Amniotic stem cell (primary cell): ENCODE data around the gene KCNS3.

ENCODE experiments used
- DNase-seq: peaks from one replicate; lab custom pipeline; 2025; lab: John Stamatoyannopoulos, UW

Gene KCNS3

GRCh38 chr2:17879137-17879912 is 858 bp downstream of the KCNS3 start:
- DNase-seq: peak; percentile 25

DNA sequence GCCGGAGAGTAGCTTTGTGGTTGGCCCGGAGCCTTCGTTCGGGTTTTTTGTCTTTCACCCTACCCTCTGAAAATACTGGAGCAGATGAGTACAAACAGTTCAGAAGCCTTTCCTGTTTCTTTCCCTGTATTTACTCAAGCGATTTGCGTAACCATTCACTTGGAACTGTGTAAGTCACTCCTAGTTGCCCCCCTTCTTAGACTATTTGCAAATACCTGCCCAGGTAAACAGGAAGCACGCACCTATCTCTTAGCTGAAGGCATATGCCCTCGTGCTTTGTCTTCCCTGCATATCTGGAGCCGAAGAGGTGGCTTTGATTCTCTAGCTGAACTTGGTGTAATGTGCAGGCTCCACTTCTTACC is 1.4 kb downstream of the KCNS3 start:
- no peak for DNase-seq

- no peak for DNase-seq
These were observed 14.5 kb downstream of the KCNS3 start for GRCh38 chr2:17892770-17893534.

GRCh38 chr2:17894005-17894404 is 15.5 kb downstream of the KCNS3 start:
- DNase-seq: no peak

GRCh38 chr2:17894556-17894955 is 16.1 kb downstream of the KCNS3 start:
- DNase-seq: no peak

DNA sequence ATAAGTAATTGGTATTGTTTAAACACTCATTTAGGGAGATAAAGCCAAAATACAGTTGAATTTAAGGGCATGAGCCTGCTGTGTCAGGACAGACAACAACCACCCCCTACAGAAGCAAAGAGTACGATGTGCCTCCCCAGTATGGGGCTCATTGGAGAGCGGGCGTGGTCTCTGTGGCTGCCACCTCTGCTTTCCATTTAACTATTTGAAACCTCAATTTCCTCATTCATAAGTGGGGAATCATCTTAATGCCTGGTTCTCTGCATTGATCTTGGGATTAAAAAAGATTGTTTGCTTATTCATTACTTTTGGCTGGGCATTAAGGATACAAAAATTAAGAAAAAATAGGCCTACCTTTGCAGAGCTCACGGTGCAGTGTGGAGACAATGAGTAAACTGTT is 21.4 kb downstream of the KCNS3 start:
- DNase-seq: no peak

DNA sequence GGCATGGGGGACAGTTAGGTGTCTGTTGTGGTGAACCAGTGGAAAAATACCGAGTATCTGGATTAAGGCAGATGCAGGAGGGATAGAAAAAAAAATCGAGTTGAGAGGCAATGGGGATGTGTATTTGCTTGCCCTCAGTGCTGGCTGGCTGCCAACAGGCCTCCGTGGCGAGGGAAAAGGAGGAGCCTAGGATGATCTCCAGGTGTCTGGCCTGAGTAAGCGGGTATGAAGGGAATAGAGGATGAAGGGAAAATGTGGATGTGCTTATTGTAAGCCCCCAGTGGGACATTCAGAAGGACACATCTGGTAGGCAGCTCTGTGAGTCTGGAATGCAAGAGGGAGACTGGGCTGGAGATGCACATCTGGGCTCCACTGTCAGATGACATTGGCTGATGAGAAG is 22.8 kb downstream of the KCNS3 start:
- no peak for DNase-seq

GRCh38 chr2:17910980-17911379 is 32.5 kb downstream of the KCNS3 start:
- no peak for DNase-seq

DNA sequence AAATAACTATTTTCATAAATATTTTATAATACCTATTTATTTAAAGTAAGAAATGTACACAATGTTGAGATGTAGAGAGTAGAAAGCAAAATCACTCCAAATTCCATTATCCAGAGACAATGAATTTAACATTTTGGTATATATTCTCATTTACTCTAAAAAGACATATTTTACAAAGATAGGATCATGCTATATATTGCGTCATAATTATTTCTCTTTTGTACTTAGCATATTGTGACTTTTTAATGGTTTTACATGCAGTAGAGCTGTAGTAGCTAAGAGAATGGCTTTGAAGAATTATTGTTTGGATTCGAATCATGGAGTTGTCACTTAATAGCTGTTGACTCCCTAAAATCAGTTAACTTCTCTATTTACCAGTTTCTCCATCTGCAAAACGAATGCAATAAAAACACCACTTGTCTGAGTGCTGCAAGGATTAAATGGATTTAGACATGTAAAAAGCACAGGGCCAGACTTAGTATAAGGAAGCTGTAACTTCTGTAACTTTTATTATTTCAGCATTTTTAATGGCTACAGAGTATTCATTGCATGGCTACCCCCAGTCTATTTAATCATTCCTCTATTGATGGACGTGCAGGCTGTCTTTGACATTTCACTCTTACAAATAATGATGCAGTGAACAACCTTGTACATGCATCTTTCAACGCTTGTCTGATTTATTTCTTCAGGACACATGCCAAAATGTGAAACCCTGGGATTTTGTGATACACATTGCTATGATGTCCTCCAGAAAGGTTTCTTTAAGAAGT is 33.2 kb downstream of the KCNS3 start:
- no peak for DNase-seq

GRCh38 chr2:17912266-17912691 is 33.8 kb downstream of the KCNS3 start:
- no peak for DNase-seq

DNA sequence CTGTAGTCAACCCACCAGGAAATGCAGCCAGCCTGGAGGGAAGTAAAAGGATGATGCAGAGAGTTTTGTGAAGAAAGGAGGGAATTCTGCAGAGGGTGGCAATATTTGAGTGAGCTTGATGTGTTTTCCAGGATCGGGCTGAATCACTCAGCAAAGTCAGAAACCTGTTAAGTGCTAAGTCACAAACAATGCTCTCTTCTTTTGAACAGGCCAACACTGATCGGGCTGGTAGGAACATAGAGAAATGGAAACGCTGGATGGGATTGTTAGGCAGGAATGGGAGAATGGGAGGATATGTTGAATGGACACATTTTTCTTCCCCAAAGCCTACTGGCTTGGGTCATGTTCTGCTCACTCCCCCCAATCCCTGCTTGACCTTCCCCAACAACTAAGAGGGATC is 36.6 kb downstream of the KCNS3 start:
- DNase-seq: no peak

DNA sequence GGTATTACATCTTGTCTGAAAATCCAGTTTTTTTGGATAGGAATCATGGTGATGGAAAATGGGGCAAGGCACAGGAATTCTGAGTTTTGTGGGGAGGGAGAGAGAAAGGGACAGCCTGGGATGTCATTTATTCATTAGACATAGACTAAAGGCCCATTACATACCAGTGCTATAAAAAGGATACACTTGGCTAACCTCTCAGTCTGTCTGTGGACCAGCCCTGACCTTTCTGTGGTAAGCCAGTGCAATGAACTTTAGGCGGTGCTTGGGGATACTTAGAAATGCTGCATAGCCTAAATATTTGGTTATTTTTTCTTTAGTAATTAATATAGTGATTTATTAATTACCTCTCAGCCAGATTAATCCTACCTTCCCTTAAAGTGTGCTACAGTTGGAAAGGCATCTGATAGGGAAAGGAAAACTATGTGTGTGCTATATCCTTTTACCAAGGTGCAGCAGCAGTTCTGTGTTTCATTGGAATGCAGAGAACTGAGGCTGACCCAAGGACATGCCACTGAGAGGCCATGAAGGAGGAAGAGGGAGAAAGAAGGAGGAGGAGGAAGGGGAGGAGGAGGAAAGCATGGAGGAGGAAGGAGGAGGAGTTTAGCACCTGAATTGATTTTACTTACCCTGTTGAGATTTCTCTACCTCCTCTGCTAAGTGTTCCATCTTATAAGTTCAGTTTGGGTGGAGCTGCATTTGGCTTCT is 37.5 kb downstream of the KCNS3 start:
- no peak for DNase-seq

- DNase-seq: no peak
These were observed 38.1 kb downstream of the KCNS3 start for GRCh38 chr2:17916584-17916983.

DNA sequence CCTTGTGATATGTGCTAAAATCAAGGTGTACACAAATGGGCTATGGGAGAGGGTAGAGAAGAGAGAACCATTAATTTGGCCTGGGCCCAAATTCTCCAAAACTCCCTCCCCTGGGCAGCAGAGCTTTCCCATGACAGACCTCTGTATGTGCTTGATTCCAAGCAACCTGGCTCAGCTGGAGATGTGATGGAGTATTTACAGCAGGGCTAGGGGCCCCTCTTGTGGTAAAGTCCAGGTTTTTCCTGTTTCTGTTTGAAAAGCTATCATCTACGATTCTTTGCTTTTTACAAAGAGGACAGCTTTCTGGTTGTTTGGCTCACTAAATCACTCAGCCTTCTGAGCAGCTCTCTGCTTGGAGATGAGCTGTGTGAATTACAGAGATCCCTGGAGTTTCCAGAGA is 40.3 kb downstream of the KCNS3 start:
- DNase-seq: no peak

DNA sequence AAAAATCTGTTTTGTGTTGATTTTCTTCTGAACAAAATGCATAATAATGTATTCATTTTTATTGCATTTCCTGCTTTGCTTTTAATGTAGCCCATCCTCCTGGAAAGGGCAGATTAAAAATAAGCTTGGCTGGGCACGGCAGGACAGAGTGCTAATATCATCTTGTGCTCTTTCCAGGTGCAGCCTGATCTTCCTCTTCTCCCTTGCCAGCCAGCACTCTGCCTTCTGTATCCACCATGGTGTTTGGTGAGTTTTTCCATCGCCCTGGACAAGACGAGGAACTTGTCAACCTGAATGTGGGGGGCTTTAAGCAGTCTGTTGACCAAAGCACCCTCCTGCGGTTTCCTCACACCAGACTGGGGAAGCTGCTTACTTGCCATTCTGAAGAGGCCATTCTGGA is 52.3 kb downstream of the KCNS3 start:
- DNase-seq: no peak

DNA sequence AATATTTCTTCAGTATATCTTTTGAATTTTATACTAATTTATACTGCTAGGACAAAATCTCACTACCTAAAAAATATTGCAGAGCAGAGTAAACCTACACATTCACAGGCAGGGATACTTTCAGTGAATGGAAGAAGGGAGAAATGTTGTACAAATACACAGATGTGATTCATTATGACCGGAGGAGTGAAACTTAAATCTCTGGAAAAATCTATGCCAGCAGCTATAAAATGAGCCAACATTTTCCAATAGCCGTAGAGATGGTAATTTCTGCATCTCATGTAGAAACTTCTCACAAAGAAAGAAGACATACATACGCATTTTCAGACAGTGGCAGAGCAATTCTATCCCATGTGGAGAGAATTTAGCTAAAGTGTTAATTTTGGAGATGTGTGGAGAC is 54.8 kb downstream of the KCNS3 start:
- DNase-seq: no peak

GRCh38 chr2:17934721-17935120 is 56.3 kb downstream of the KCNS3 start:
- peak; percentile 55 for DNase-seq

DNA sequence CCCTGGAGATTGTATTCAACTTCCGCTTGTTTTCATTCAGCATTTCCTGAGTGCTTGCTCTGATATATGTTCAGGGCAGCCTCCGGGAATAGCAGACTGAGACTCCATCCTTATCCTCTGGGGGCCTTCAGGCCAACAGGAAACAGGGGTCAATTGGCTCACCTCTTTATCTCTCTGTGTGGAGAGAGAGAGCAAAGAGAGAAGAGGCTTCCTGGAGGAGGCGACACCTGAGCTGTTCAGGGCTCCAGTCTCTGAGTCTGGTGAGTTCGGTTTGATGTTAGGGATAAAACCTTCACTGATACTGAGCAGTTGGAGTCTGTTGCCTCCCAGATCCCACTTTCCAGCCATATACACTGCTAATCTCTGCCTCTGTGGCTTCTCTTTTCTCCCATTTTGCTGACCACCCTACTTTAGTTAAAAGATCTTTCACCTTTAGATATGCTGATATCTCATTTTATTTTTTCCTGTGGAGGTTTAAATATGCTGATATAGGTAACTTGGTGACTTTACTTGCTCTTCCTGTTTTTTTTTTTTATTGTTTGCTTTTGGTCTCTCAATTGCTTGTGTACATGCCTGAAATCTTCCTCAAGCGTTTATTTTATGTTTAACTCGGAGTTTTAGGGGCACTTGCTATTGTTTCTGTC is 56.9 kb downstream of the KCNS3 start:
- DNase-seq: no peak

- no peak for DNase-seq
These were observed 58.1 kb downstream of the KCNS3 start for GRCh38 chr2:17936599-17936998.

GRCh38 chr2:17940091-17940630 is 61.7 kb downstream of the KCNS3 start:
- DNase-seq: no peak

GRCh38 chr2:17943444-17943843 is 65.0 kb downstream of the KCNS3 start:
- DNase-seq: no peak
